Erythroblast (primary cell): ENCODE data around the gene SPATC1L.

Experiments used
- DNase-seq, 2 experiments: peaks; one replicate each; lab custom pipeline; 2025; lab: John Stamatoyannopoulos, UW
- GATA1 ChIP-seq: IDR thresholded peaks from 2 replicates; pipeline ENCODE4 v1.6.1; 2011; ENCODE audit warnings: low read depth, mild to moderate bottlenecking, control low read depth, low read length, moderate library complexity
- POLR2A ChIP-seq: IDR thresholded peaks from 2 replicates; pipeline ENCODE4 v1.6.1; 2011; ENCODE audit warnings: mild to moderate bottlenecking, low read length

The SPATC1L gene

DNA sequence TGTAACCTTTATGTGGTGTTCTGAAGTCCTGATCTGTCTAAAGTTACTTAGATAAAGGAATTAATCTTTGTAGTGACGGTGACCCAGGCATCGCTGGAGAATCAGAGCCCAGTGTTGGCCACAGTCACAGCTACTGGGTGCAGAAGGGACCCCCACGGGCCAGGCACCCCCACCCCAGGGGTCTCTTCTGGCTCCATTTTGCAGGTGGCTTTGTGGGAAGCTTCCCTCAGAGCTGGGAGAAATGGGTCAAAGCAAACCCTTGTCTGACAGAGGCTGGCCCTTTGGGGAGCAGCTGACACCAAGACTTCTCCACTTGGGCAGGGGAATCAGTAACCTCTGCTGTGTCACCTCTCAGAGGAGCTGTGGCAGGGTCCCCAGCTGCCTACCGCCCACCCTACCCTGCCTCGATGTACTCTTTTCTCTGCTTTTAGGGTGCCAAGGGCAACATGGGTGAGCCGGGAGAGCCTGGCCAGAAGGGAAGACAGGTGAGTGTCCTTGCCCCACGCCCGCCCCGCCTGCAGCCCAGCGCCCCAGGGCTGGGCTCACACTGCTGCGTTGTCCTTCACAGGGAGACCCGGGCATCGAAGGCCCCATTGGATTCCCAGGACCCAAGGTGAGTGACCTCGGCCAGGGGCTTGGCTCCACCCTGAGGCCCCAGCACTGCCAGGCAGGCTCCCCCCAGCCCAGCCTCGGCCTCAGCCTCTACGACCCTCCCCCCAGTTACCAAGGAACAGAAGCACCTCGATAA lies 68.6 kb downstream of the SPATC1L start:
- DNase-seq: no peak
- no peak for TF ChIP-seq GATA1
- no peak for TF ChIP-seq POLR2A

DNA sequence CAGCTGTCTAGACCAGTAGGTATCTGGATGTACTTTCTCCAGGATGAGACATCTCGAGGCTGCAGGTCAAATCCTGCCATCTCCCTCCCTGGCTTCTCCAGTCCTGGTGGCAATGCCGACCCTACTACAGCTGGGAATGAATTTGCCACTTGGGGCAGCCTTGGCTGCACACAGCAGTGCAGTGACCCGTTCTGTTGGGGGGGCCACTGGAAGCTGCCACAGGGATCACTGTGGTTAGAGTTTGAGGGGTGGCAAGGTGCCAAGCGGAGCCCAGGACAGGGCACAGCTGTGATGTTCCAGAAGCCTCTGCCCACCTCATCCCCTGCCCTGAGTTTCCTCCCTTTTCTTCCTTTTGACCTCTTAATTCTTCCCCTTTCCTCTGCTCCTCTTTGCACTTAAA lies 69.3 kb downstream of the SPATC1L start:
- DNase-seq: no peak
- TF ChIP-seq POLR2A (no peak), GATA1 (no peak)

DNA sequence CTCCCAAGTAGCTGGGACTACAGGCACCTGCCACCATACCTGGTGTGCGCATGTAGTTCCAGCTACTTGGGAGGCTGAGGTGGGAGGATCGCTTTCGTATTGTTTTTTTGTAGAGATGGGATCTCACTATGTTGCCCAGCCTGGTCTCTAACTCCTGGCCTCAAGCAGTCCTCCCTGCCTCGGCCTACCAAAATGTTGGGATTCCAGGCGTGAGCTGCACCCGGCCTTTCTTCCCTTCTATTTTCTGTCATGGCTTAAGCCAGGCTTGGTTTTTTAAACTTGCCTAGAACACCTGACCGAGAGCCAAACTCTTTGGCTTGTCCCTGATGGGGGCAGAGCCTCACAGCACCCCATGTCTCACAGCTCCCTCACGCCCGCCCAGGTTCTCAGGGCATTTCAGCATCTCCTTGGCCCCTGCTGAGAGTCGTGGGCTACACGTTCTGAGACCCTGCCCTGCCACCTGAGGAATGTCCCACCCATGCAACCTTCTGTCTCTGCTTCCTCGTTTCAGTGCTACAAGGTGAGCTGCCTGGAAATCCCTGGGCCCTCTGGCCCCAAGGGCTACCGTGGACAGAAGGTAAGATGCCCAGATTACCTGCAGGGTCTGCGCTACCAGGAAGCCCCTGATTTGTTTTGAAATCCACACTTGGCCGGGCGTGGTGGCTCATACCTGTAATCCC lies 70.6 kb downstream of the SPATC1L start:
- no peak for DNase-seq
- TF ChIP-seq POLR2A (no peak), GATA1 (no peak)

DNA sequence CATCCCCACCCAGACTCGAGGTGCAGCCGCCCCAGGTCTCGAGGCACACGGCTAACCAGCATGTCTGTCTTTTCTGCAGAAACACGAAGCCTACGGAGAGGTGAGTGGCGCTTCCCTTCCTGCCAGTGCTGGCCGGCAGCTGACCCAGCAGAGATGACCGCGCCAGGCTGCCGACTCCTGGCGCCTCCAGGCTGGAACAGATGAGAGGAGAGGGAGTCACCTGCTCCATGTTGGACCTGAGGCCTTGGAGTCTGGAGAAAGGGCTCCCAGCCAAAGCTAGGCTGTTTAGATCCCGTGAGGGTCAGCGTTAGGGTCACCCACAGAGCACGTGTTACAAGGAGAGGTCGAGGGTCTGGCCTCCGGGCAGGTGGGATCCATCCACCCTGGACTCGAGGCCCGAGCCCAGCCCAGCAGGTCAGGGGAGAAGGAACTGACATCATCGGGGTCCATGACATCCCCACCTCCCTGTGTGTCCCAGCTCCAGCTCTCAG lies 71.5 kb downstream of the SPATC1L start:
- no peak for DNase-seq
- no peak for TF ChIP-seq POLR2A
- TF ChIP-seq GATA1: no peak

DNA sequence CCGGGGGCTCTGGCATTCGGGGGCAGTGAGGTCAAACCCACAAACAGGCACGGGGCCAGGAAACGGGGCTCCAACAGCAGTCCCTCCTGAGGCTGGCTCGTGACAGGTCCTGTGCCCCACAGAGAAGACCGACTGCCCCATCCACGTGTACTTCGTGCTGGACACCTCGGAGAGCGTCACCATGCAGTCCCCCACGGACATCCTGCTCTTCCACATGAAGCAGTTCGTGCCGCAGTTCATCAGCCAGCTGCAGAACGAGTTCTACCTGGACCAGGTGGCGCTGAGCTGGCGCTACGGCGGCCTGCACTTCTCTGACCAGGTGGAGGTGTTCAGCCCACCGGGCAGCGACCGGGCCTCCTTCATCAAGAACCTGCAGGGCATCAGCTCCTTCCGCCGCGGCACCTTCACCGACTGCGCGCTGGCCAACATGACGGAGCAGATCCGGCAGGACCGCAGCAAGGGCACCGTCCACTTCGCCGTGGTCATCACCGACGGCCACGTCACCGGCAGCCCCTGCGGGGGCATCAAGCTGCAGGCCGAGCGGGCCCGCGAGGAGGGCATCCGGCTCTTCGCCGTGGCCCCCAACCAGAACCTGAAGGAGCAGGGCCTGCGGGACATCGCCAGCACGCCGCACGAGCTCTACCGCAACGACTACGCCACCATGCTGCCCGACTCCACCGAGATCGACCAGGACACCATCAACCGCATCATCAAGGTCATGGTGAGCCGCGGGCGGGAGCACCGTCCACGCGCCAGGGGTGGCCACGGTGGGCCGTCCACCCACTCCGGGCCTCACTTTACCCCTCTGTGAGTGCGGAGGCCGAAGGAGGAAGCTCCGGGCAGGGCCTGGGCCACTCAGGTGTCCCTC lies 72.2 kb downstream of the SPATC1L start:
- no peak for DNase-seq
- no peak for TF ChIP-seq GATA1
- no peak for TF ChIP-seq POLR2A

DNA sequence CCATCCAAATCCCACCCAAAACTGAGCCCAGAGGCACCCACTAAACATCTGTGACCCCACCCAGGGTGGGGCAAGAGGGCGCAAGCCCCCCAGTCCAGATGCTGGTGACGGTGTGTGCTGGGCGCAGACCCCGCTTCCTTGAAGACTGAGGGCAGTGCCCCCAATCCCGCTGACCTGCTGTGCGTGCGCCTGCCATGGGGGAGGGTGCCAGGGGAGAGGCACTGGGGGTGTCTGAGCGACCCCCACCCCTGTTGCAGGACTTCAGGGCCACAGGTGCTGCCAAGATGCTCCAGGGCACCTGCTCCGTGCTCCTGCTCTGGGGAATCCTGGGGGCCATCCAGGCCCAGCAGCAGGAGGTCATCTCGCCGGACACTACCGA lies 73.1 kb downstream of the SPATC1L start:
- TF ChIP-seq GATA1 (no peak), POLR2A (no peak)
- no peak for DNase-seq
